HG03354 (cell line): Measurements from ENCODE around the gene ERMN.
"Not testable (repeated sequence)": the region's sequence is repeated elsewhere in the genome, so short reads cannot be mapped to it uniquely, and the experiment has no call there.

Source experiments
- ATAC-seq: cut with Tn5 transposase; IDR thresholded peaks from one replicate; pipeline ENCODE4 v1.9.1; 2021; ENCODE audit warnings: mild to moderate bottlenecking; ENCODE audit not compliant: unreplicated experiment, poor library complexity, severe bottlenecking

Gene ERMN

GRCh38 chr2:157303612-157304011 lies 22.0 kb downstream of the ERMN start:
- ATAC-seq, result no peak

- ATAC-seq, result peak; percentile 75
Measured at GRCh38 chr2:157302492-157303099, 23.0 kb downstream of the ERMN start.

- ATAC-seq, result no peak
Measured at GRCh38 chr2:157301307-157301706, 24.3 kb downstream of the ERMN start.

GRCh38 chr2:157296958-157297357 lies 28.7 kb downstream of the ERMN start:
- ATAC-seq, result no peak

GRCh38 chr2:157296490-157296889 lies 29.1 kb downstream of the ERMN start:
- no peak for ATAC-seq

GRCh38 chr2:157292853-157293252 lies 32.8 kb downstream of the ERMN start:
- ATAC-seq, result no peak

- ATAC-seq, result no peak
Measured at GRCh38 chr2:157291018-157291417, 34.6 kb downstream of the ERMN start.

GRCh38 chr2:157290525-157290924 lies 35.1 kb downstream of the ERMN start:
- ATAC-seq, result no peak

- no peak for ATAC-seq
Measured at GRCh38 chr2:157287160-157287559, 38.5 kb downstream of the ERMN start.

GRCh38 chr2:157283468-157283867 lies 42.2 kb downstream of the ERMN start:
- no peak for ATAC-seq

- no peak for ATAC-seq
Measured at GRCh38 chr2:157281316-157281715, 44.3 kb downstream of the ERMN start.

- ATAC-seq, result not testable (repeated sequence)
Measured at GRCh38 chr2:157279311-157279710, 46.3 kb downstream of the ERMN start.

- no peak for ATAC-seq
Measured at GRCh38 chr2:157271590-157272203, 53.9 kb downstream of the ERMN start.

GRCh38 chr2:157269922-157270321 lies 55.7 kb downstream of the ERMN start:
- ATAC-seq, result peak; percentile 76

GRCh38 chr2:157269060-157269459 lies 56.6 kb downstream of the ERMN start:
- ATAC-seq, result no peak
